AML-193 (cell line): ENCODE data around the gene NHSL2.
"Not testable (repeated sequence)": the region's sequence is repeated elsewhere in the genome, so short reads cannot be mapped to it uniquely, and the experiment has no call there.

Experiments
- DNase-seq, 2 experiments: peaks; one replicate each; lab custom pipeline; 2025; lab: John Stamatoyannopoulos, UW

NHSL2 gene

DNA sequence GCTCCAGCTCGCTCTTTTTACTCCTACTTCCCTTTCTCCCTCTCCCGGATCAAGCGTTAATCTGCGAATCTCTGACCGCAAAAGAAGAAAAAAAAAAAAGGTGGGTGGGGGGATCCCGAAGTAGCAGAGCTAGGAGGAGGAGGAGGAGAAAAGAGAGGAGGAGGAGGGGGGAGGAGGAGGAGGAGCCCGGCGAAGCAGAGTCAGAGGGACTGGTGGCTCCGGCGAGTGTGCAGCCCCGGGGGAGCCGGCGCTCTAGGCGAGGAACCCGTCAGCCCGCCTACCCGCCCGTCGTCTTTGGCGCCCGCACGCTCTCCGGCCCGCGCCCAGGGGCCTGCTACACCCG lies at the start of gene NHSL2:
Gene NHSL2 (plus strand): TSS at position 203 of the 343 bp plus-strand sequence.
- no peak for DNase-seq

DNA sequence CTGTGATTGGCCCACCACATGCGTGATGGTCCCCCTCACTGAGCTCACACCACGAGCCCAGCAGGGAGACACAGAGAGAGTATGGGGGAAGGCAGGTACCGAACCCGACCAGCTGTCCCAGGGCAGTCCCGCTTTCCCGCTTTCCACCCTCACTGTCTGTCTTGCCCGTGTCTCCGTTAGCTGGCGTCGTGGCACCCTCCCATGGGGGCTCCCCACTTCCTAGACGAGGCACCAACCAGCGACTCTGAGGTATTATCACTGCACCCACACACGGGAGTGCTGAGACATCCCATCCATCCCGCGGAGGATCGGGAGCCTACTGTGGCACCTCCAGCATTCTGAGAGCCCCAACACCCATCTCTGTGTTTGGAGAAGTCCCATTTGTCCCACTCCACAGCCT lies 43.0 kb upstream of the NHSL2 start:
- DNase-seq, result no peak

DNA sequence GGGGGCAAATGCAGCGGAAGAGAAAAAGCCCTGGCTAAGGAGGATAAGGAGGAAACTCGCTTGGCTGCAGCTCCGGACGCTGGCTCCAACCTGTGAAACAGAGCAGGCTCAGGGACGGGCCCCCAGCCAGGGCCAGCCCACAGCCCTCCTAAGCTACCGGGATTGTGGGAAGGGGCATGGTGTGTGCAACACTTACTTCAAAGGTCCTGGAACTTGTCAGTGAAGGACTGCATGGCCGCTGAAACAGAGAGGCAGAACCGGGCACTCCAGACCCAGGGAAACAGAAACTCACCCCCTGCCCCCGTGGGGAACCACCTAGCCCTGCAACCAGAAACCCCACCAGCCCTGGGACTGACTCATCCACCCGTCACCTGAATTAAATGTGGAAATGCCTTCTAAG lies 41.1 kb upstream of the NHSL2 start:
- DNase-seq, result not testable (repeated sequence)

DNA sequence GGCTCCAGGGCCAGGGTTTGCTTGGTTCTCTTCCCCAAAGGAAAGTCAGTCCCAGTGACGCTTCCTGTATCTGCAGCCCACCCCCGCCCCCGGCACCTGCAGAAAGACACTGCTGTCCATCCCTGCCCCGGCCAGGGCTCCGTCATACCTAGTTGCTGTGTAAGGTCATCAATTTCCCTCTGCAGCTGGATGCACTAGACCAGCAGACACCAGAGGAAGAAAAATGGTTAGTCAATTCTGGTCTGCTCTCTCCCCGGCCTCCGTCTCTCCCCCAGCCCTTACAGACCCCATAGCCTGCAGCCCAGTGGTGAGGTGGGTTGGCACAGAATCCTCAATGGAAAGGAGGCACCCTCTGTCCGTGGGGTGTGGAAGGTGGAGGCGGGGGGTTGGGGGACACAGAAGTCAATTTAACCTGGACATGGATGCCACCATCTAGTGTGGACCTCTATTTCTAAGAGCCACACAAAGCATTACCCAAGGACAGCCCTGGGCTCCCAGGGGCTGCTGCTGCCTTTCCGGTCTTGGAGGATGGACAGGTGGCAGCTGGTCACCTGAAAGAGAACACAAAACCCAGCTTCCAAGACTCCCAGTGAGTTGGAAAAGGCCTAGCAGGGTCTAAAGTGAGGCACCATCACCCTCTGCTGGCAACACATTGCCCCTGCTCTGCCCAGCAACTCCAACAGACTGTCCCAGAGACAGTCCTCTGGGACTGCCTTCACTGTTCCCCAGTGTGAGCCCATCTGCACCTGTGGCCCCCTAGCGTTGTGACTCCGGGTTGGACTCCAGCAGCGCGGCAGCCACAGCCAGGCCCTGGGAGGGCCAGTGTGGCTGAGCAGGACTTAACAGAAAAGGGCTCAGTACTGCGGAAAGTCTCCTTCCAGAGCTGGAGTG lies 40.2 kb upstream of the NHSL2 start:
- no peak for DNase-seq

DNA sequence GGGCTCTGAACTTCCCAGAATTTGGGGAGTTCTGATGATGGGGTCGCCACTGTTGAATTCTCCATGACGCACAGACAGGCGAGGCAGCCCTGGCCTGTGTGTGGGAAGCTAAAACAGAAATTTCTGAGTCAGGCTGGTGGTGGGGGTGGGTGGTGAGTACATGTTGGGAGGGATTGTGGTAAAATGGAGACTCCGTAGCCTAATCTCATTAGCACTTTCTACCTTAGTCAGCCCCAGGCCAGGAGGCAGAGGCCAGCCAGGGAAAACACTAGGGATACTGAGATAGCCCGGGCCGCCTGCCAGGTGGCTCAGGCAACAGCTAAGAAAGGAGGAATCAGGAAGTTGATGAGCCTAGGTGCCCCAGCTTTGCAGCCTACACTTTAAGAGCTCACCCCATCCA lies 39.3 kb upstream of the NHSL2 start:
- DNase-seq, result no peak

DNA sequence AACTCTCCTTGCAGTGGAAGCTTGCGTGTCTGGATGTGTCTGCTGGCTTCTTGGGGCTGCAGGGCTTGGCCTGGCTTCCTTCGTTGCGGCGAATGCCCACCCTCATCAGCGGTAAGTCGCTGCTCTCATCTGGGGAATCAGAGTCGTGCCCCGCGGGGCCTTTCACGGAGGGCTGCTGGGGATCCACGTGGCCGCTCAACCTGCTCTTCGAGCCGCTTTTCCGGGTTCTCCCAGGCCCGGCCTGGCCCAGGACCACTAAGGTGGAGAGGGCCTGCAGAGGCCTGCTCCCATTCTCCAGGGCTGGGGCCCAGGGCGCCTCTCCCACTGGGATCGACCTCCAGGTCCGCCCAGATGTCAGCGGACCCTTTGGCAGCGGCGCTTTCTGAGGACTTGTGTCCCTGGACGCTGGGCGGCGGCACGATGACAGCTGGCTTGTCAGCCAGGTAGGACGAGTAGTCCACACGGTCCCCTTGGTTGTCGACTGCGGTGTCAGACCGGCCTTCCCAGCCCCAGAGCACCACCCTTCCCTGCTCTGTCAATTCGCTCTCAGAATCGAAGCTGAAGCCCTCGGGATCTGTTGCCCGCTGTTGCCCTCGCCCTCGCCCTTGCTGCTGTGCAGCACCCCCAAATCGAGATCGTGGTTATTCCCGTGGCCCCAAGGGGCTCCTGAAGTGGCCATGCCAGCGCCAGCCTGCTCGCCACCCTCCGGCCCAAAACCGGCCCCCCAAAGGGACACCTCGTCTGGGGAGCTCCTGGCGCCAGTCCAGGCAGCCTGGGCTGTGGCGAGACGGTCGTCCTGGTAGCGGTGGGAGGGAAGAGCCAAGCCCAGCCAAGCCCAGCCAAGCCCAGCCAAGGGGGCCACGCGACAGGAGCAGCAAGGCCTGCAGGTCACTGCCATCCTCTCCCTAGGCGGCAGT lies 37.8 kb upstream of the NHSL2 start:
- no peak for DNase-seq

DNA sequence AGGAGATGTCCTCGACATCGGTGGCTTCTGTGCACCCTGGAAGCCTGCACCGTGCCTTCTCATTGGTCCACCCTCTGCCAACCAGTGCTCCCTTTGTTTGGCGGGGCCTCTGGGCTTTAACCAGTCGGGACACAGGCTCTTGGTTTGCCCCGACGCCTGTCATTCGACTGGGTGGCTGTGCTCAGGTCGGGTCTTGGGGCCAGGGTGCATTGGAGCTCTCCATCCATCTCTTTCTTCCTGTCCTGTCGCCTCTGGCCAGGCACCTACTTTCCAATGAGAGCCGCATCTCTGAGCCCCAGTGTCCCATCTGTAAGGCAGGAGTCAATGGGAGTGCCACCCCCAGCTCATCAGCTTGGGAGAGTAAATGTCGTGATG lies 37.2 kb upstream of the NHSL2 start:
- DNase-seq, result no peak

DNA sequence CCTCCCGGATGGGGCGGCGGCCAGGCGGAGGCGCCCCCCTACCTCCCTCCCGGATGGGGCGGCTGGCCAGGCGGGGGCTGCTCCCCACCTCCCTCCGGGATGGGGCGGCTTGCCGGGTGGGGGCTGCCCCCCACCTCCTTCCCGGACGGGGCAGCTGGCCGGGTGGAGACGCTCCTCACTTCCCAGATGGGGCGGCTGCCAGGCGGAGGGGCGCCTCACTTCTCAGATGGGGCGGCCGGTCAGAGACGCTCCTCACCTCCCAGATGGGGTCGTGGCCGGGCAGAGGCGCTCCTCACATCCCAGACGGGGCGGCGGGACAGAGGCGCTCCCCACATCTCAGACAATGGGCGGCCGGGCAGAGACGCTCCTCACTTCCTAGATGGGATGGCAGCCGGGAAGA lies 33.8 kb upstream of the NHSL2 start:
- not testable (repeated sequence) for DNase-seq

DNA sequence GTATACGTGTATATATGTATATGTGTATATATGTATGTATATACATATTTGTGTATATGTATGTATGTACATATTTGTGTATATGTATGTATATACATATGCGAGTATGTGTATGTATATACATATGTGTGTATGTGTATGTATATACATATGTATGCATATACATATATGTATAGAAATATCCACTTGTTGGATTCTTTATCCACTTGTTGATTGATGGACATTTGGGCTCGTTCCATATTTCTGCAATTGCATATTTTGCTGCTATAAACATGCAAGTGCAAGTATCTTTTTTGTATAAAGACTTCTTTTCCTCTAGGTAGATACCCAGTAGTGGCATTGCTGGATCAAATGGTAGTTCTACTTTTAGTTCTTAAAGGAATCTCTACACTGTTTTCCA lies 25.5 kb upstream of the NHSL2 start:
- no peak for DNase-seq

DNA sequence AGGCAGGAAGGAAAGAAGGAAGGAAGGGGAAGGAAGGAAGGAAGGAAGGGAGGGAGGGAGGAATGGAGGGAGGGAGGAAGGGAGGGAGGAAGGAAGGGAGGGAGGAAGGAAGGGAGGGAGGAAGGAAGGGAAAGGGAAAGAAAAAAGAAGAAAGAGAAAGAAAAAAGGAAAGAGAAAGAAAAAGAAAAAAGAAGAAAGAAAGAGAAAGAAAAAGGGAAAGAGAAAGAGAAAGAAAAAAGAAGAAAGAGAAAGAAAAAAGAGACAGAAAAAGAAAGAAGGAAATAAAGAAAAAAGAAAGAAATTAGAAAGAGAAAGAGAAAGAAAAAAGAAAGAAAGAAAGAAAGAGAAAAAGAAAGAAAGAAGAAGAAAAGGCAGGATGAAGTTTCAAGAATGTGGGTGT lies 15.0 kb upstream of the NHSL2 start:
- no peak for DNase-seq

DNA sequence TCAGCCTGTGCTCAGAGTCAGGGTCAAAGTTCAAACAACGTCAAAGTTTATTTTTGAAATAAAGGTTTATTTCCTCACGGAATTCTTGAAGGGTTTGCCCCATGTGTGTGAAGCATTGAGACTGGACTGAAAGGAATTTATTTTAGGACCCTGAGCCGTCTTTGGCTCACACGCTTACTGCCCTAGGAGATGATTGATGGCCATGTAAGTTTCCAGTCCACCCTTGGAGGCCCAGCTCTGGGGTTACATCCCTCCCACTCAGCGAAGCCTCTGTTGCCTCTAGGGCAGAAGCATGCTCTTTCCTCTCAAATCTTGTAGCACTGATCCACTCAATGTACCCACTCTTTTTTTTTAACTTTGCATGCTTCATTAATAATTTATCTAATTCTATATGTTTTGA lies 4.5 kb upstream of the NHSL2 start:
- DNase-seq, result no peak

DNA sequence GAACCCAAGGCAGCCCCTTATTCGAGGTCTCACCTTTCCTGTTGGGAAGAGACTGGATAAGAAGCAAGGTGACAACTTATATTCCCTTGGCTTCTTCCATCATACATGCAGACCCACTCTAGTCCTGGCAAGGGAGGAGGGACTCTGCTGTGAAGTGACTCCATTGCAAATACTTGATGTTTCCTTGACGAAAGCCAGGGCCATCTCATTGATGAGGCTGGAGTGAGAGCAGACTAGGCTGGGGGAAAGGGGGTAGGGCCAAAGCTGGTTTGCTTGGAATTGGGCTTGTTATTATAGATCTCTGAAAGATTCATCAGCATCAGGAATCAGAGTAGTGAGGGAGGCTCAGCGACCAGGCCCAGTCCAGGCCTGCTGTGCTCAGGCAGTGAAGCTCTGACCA lies 2.3 kb upstream of the NHSL2 start:
- no peak for DNase-seq

DNA sequence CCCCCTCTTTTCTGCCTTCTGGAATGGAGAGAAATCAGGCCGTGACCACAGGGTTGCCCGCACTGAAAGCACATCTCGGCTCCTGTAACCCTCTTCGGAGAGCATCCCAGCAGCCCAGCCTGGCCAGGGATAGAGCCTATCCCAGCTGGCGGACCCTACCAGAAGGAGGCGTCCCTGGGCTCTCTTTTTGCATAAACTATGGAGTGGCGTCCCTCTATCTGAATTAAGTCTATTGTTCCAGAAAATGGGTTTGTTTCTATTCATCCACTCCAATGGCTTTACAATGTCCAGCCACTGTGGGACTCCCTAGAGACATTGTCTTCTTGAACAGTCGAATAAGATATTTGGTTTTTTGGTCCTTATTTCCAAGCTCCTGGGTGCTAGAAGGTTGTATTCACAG lies 689 bp upstream of the NHSL2 start:
- DNase-seq, result no peak

DNA sequence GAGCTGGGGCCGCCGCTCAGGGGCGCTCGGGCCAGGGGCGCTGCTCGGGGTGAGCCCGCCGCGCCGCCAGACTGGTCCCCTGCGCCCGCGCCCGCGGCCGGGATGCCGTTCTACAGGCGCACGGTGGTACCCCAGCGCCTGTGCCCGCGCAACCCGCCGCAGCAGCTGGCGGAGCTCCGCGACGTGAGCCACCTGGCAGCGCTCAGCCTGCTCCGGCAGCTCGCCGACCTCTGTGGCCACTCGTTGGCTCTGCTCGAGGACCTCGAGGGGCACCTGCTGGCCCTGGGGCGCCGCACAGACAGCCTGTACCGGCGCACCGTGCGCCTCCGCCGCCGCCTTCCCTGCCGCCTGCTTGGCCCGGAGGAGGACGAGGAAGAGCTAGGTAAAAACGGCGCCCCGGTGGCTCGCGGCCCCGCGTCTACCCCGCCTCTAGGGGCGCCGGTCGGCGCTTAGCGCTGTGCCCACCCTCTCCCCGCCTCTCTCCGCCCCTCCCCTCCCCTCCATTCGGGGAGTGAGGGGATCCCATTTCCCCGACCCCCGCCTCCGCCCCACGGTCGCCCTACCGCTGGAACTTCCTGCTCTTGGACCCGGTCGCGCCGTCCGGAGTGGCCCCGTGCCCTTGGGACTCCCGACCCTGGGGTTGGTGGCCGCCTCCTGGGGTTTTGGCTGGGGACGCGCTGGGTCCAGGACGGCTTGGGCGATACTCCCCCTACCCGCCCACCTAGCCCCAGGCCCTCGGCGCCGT lies 513 bp downstream of the NHSL2 start:
- no peak for DNase-seq

DNA sequence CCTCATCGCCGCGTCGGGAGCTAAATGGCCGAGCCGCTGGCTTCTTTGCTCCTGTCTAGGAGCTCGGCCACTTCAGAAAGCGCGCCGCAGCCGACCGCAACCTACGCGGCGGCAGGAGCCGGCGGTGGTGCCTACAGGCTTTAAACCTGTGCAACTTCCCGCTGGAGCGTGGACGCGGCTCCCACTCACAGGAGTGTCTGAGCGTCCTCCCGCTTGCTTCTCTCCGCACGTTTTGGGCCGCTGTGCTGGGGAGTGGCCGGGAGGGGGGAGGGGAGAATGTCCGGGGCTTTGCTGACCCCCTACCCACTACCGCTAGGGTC lies 1.0 kb downstream of the NHSL2 start:
- DNase-seq, result no peak

DNA sequence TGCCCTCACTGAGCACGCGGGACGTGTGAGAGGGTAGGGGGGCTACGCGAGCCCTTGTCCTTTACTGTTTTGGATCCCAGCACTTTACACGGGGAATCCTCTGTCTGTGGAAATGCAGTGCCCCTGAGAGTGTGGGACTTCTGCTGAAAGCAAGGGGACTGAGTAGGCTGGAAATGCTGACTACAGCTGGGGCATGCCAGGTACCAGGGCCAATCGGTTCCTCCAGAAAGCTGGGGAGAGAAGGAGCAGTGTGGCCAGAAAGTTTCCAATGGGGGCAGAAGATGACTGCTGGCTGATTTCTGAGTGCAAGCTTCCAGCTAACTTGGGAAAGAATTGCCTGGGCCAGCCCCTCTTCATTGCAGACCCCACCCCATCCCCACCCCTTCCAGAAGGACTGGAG lies 1.5 kb downstream of the NHSL2 start:
- DNase-seq, result no peak

DNA sequence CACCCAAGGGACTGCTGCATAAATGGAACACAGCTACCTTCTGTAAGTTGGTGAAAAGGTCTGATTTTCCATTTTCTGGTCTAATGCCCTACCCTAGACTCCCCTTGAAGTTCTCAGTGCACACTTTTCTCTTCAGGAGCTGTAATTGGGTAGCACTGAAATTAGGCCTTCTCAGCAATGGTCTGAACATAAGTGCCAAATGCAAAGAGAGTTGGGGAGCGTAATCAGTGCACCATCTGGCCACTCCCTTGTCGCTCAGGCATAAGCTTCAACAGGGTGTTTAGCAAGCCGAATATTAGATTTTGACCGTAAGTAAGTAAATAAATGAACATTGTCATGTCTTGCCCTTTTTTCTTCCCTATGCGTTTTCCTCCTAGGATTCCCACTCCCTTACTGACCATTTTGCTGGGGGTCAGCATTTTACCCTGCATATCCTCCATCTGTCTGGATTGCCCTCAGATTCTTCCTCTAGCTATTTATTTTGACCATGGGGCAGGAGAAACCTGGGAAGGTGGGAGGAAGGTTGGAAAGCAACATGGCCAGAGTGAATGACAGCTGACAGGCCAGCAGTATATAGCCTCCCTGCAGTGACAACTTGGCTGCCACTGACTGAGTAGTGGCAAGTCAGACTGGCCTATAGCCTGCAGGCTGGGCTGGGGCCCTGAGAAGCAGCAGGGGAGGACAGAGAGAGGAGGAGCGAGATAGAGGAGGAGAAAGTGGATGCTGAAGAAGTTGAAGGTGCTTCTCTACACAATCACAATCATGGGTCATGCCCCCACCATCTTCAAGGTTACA lies 2.7 kb downstream of the NHSL2 start:
- no peak for DNase-seq

DNA sequence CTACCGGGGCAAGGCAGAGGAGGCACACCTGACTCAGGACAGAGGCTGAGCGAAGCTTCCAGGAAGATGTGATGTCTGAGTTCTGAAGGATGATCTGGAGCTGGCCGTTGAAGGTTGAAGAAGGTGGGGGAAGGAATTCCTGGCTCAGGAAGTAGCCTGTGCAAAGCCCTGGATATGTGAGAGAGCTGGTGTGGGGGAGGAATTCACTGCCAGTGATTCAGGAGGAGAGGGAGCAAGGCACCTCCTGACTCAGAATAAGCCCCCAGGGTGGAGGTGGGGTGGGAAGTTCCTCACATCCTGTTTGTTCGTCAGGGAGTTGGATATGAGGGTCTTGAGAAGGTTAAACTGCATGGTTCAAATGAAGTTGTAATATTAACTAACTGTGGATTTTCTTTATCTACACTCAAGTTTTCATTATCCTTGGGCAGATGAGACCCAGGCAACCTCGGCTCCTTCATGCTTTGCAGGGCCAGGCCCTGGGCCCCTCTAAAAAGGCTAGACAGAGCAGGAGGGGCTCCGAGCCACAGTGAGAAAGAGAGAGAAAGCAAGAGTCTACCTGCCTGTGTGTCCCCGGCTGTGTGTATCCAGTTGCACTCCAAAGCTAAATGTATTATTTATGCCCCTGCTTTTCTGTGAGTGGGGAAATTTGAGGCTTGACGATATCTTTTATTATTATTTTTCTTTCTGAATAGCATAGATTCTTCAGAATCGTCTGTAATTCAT lies 7.1 kb downstream of the NHSL2 start:
- DNase-seq, result no peak

DNA sequence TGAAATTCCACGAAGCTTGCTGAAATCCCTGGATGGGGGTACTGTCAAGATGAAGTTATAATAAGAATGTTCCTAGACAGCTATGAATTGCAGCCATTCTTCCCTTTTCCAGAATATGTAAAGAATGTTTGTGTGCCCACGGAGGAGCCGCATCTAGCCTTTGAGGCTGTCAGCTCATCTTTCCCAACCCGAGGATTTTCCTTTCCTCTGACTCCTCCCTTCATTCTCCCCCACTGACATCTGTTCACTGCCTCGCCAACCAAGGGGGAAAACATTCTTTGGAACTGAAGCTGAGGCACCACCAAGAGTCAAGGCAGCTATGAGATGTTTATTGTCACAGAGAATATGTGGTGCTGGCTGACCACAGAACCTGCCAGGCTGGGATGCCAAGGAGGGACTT lies 8.8 kb downstream of the NHSL2 start:
- DNase-seq, result no peak

DNA sequence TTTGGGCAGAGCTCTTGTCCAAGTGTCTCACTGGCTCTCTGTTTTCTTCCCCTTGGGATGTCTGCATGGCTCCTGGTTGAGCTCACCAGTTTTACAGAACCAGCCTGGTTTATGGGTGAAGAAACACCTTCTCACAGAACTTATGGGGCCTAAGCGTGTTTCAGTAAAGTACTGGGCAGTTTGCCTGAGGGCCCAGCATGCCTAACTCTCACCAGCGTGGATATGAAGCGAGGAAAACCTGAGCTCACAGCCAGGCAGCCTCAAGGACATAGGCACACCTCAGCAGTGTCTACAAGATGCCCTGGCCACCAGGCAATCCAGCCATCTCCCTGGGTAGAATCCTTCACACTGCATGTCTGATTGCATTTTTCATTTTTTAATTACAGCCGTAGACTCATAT lies 9.2 kb downstream of the NHSL2 start:
- DNase-seq, result no peak

DNA sequence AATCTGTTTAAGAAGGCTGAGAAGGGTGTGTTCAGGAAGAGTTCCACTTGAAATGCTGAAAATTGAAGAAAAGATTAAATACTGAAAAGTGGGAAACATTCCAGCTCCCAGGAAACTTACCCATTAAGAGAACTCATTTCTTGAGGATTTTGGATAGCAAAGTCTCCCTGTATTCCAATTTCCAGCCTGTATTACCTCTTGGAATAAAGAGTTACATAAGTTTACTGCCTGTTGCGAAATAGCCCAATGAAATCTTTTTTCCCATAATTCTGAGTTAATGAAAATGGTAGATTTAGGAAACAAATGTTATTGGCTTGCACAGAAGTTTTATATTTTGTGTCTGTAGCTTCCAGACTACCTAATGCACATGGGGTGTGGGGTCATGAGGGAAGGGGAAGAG lies 12.0 kb downstream of the NHSL2 start:
- DNase-seq, result no peak
